Mesenchymal stem cell (in vitro differentiated cells and primary cell): ENCODE results near the gene RNF150.
A peak's percentile ranks its signal among the peaks of the same experiment; 100 is the strongest.

Source experiments
- DNase-seq: peaks from one replicate; pipeline ENCODE4 v3.0.0-alpha.2; 2013
- H2AFZ ChIP-seq: one replicate; pipeline ENCODE4 v1.6.1; 2013; ENCODE audit warnings: low read depth, mild to moderate bottlenecking, control low read depth, inconsistent platforms, low read length, moderate library complexity
- H2AK5ac ChIP-seq: 2 replicates; pipeline ENCODE4 v1.6.1; 2013; ENCODE audit warnings: low read length, moderate library complexity, mild to moderate bottlenecking, inconsistent platforms; ENCODE audit not compliant: severe bottlenecking
- H2BK120ac ChIP-seq: one replicate; pipeline ENCODE4 v1.6.1; 2013; ENCODE audit warnings: low read depth, mild to moderate bottlenecking, inconsistent platforms, low read length, moderate library complexity
- H2BK12ac ChIP-seq, 2 experiments: one replicate each; pipeline ENCODE4 v1.6.1; 2013; ENCODE audit warnings: inconsistent platforms in 2 of 2, low read length in 2 of 2, mild to moderate bottlenecking in 2 of 2, moderate library complexity in 2 of 2, control low read depth in 1 of 2
- H2BK15ac ChIP-seq: one replicate; pipeline ENCODE4 v1.6.1; 2013; ENCODE audit warnings: mild to moderate bottlenecking, low read depth, inconsistent platforms; ENCODE audit not compliant: poor library complexity, severe bottlenecking
- H2BK5ac ChIP-seq: 2 replicates; pipeline ENCODE4 v1.6.1; 2013; ENCODE audit warnings: low read depth, mild to moderate bottlenecking, low read length, control low read depth, inconsistent platforms; ENCODE audit not compliant: poor library complexity, severe bottlenecking
- H3K14ac ChIP-seq, 2 experiments: one replicate each; pipeline ENCODE4 v1.6.1; 2013; ENCODE audit warnings: inconsistent platforms in 2 of 2, low read length in 2 of 2, control low read depth in 1 of 2, mild to moderate bottlenecking in 1 of 2, moderate library complexity in 1 of 2
- H3K18ac ChIP-seq, 2 experiments: one replicate each; pipeline ENCODE4 v1.6.1; 2013; ENCODE audit warnings: inconsistent platforms in 2 of 2, low read length in 2 of 2, control low read depth in 1 of 2, low read depth in 1 of 2, mild to moderate bottlenecking in 1 of 2
- H3K23ac ChIP-seq, 2 experiments: one replicate each; pipeline ENCODE4 v1.6.1; 2013; ENCODE audit warnings: inconsistent platforms in 2 of 2, low read length in 2 of 2, mild to moderate bottlenecking in 2 of 2, moderate library complexity in 2 of 2, control low read depth in 1 of 2
- H3K27ac ChIP-seq: 2 replicates; pipeline ENCODE4 v1.5.1; 2013; ENCODE audit warnings: mild to moderate bottlenecking, moderate library complexity, low read length, control low read depth, inconsistent platforms; ENCODE audit not compliant: poor library complexity, severe bottlenecking
- H3K27me3 ChIP-seq, 2 experiments: 2 replicates each; pipeline versions ENCODE4 v1.6.1 to v1.7.0; 2013; ENCODE audit warnings: low read length in 2 of 2, mild to moderate bottlenecking in 2 of 2, moderate library complexity in 2 of 2, control low read depth in 1 of 2, inconsistent platforms in 1 of 2; ENCODE audit not compliant: control insufficient read depth in 1 of 2, insufficient read depth in 1 of 2
- H3K36me3 ChIP-seq, 2 experiments: 2 replicates each; pipeline versions ENCODE4 v1.6.1 to v1.7.0; 2013; ENCODE audit warnings: low read length in 2 of 2, control low read depth in 1 of 2, inconsistent platforms in 1 of 2, low read depth in 1 of 2, mild to moderate bottlenecking in 1 of 2; ENCODE audit not compliant: insufficient read depth in 2 of 2, control insufficient read depth in 1 of 2
- H3K4ac ChIP-seq, 2 experiments: one replicate each; pipeline ENCODE4 v1.6.1; 2013; ENCODE audit warnings: inconsistent platforms in 2 of 2, low read length in 2 of 2, mild to moderate bottlenecking in 2 of 2, moderate library complexity in 2 of 2, control low read depth in 1 of 2, low read depth in 1 of 2
- H3K4me1 ChIP-seq: 2 replicates; pipeline ENCODE4 v1.6.1; 2013; ENCODE audit warnings: low read depth, low read length, control low read depth; ENCODE audit not compliant: control insufficient read depth, insufficient read depth
- H3K4me2 ChIP-seq: 2 replicates; pipeline ENCODE4 v1.6.1; 2013; ENCODE audit warnings: low read length, mild to moderate bottlenecking, inconsistent platforms; ENCODE audit not compliant: poor library complexity, severe bottlenecking
- H3K4me3 ChIP-seq, 2 experiments: 2 replicates each; pipeline versions ENCODE4 v1.5.1 to v1.7.0; 2013; ENCODE audit warnings: low read length in 2 of 2, mild to moderate bottlenecking in 2 of 2, control low read depth in 1 of 2, low read depth in 1 of 2; ENCODE audit not compliant: insufficient read depth in 1 of 2
- H3K79me1 ChIP-seq: replicated peaks from 2 replicates; pipeline ENCODE4 v1.6.1; 2013; ENCODE audit warnings: mild to moderate bottlenecking, control low read depth, low read length, inconsistent platforms; ENCODE audit not compliant: poor library complexity, severe bottlenecking
- H3K9ac ChIP-seq: 2 replicates; pipeline ENCODE4 v1.7.0; 2013; ENCODE audit warnings: mild to moderate bottlenecking, low read length, moderate library complexity
- H3K9me3 ChIP-seq: 2 replicates; pipeline ENCODE4 v1.7.0; 2013; ENCODE audit warnings: mild to moderate bottlenecking, low read length; ENCODE audit not compliant: control insufficient read depth
- H4K8ac ChIP-seq: one replicate; pipeline ENCODE4 v1.6.1; 2013; ENCODE audit warnings: inconsistent platforms, mild to moderate bottlenecking, low read length, moderate library complexity
- H4K91ac ChIP-seq: one replicate; pipeline ENCODE4 v1.6.1; 2013; ENCODE audit warnings: mild to moderate bottlenecking, low read length, inconsistent platforms
- WGBS: methylation state at CpG from one replicate; pipeline ENCODE4 v1.1.7; 2013; ENCODE audit warnings: mixed read lengths; 5-methylcytosine and 5-hydroxymethylcytosine counted together

Gene RNF150

GRCh38 chr4:141006242-141006802 lies 126.9 kb downstream of the RNF150 start:
- Histone ChIP-seq H3K9ac (no peak overlapping the region), H2BK120ac (no peak overlapping the region), H3K36me3 (no peaks in the 10 kb centered on the region), H3K4ac (no peak overlapping the region), H3K4me2 (no peak overlapping the region), H3K79me1 (peaks cover 1% of the 10 kb centered on the region), H3K27me3 (no peaks in the 10 kb centered on the region), H3K14ac (no peak overlapping the region), H3K23ac (no peak overlapping the region), H3K18ac (no peak overlapping the region), H2BK12ac (no peak overlapping the region), H3K9me3 (no peaks in the 10 kb centered on the region), H3K4me1 (peaks cover 2% of the 10 kb centered on the region), H2AFZ (no peak overlapping the region), H3K4me3 (no peak overlapping the region), H2AK5ac (no peak overlapping the region), H4K8ac (no peak overlapping the region), H2BK5ac (no peak overlapping the region), H4K91ac (no peak overlapping the region), H3K27ac (no peak overlapping the region), H2BK15ac (no peak overlapping the region)
- 100% methylated on average over 2 of the region's 4 CpGs for WGBS
- no peak for DNase-seq

- H3K4me2 ChIP-seq = no peak overlapping the region
- DNase-seq = no peak
- peaks cover 2% of the 10 kb centered on the region for H3K4me1 ChIP-seq
- 92% methylated on average over 2 of the region's 2 CpGs for WGBS
- no peak overlapping the region for H3K14ac ChIP-seq
- H2BK12ac ChIP-seq = no peak overlapping the region
- H3K4ac ChIP-seq = no peak overlapping the region
- no peak overlapping the region for H2BK120ac ChIP-seq
- H3K27me3 ChIP-seq = no peaks in the 10 kb centered on the region
- H3K27ac ChIP-seq = no peak overlapping the region
- no peak overlapping the region for H2AK5ac ChIP-seq
- H4K91ac ChIP-seq = no peak overlapping the region
- H3K9ac ChIP-seq = no peak overlapping the region
- H2BK5ac ChIP-seq = no peak overlapping the region
- H3K18ac ChIP-seq = no peak overlapping the region
- H3K23ac ChIP-seq = no peak overlapping the region
- no peaks in the 10 kb centered on the region for H3K36me3 ChIP-seq
- H3K79me1 ChIP-seq = peaks cover 1% of the 10 kb centered on the region
- H2AFZ ChIP-seq = no peak overlapping the region
- no peaks in the 10 kb centered on the region for H3K9me3 ChIP-seq
- no peak overlapping the region for H4K8ac ChIP-seq
- no peak overlapping the region for H2BK15ac ChIP-seq
- H3K4me3 ChIP-seq = no peak overlapping the region
Observed at GRCh38 chr4:141004823-141005222, 128.4 kb downstream of the RNF150 start.

GRCh38 chr4:141003193-141003592 lies 130.1 kb downstream of the RNF150 start:
- Histone ChIP-seq H2BK12ac (no peak overlapping the region), H3K4me3 (no peak overlapping the region), H3K4me2 (no peak overlapping the region), H3K23ac (no peak overlapping the region), H2BK15ac (no peak overlapping the region), H3K36me3 (no peaks in the 10 kb centered on the region), H4K8ac (no peak overlapping the region), H3K18ac (peak overlapping the region in 1 of 2 experiments; percentile 61), H3K4me1 (peaks cover 2% of the 10 kb centered on the region), H3K14ac (no peak overlapping the region), H3K27ac (no peak overlapping the region), H2BK120ac (no peak overlapping the region), H2AFZ (no peak overlapping the region), H3K79me1 (peaks cover 1% of the 10 kb centered on the region), H4K91ac (no peak overlapping the region), H3K4ac (no peak overlapping the region), H2AK5ac (no peak overlapping the region), H2BK5ac (no peak overlapping the region), H3K27me3 (no peaks in the 10 kb centered on the region), H3K9me3 (no peaks in the 10 kb centered on the region), H3K9ac (no peak overlapping the region)
- no peak for DNase-seq
- 84% methylated on average over 4 of the region's 4 CpGs for WGBS

- H3K4me1 ChIP-seq = peaks cover 2% of the 10 kb centered on the region
- H2BK5ac ChIP-seq = no peak overlapping the region
- H3K14ac ChIP-seq = peak overlapping the region in 1 of 2 experiments; percentile 36
- H2BK120ac ChIP-seq = no peak overlapping the region
- H3K27me3 ChIP-seq = no peaks in the 10 kb centered on the region
- H3K23ac ChIP-seq = no peak overlapping the region
- no peaks in the 10 kb centered on the region for H3K36me3 ChIP-seq
- H3K4me2 ChIP-seq = no peak overlapping the region
- no peak overlapping the region for H3K4ac ChIP-seq
- no peak overlapping the region for H4K91ac ChIP-seq
- no peak overlapping the region for H2BK12ac ChIP-seq
- DNase-seq = peak; percentile 57
- H3K18ac ChIP-seq = no peak overlapping the region
- no peak overlapping the region for H4K8ac ChIP-seq
- no peak overlapping the region for H3K9ac ChIP-seq
- no peak overlapping the region for H2BK15ac ChIP-seq
- H2AK5ac ChIP-seq = no peak overlapping the region
- H2AFZ ChIP-seq = no peak overlapping the region
- no peak overlapping the region for H3K27ac ChIP-seq
- H3K79me1 ChIP-seq = no peaks in the 10 kb centered on the region
- H3K4me3 ChIP-seq = no peak overlapping the region
- H3K9me3 ChIP-seq = no peaks in the 10 kb centered on the region
- 76% methylated on average over 3 of the region's 4 CpGs for WGBS
Observed at GRCh38 chr4:141002323-141002805, 130.9 kb downstream of the RNF150 start.
